ENCODE results near the gene PTPRT. TPM values are rescaled to one million over a fixed set of nuclear protein-coding genes. Genes with fewer than 3 reads are reported as not detected.

PTPRT gene
- total and polyA plus RNA-seq, 8 donors, result 0.23 to 1.8 (median 0.95) TPM

GRCh38 chr20:42988319-42988718 is 201.4 kb downstream of the PTPRT start:
- H3K4me3 ChIP-seq, result no peak overlapping the region
- WGBS, 2 donors, result 79 to 85% methylated on average over 5 of the region's 5 CpGs
- no peak for TF ChIP-seq CTCF (IDR thresholded peaks at IDR 0.05)
- H3K4me1 ChIP-seq, result no peaks in the 10 kb centered on the region
- H3K36me3 ChIP-seq, result no peaks in the 10 kb centered on the region
- H3K27me3 ChIP-seq, result no peaks in the 10 kb centered on the region
- FAIRE-seq, result no peak
- no peak overlapping the region for H3K27ac ChIP-seq
- intact Hi-C loops (cut with DNase I), result no loop called here
- no peak for DNase-seq
- ATAC-seq, result no peak
- H3K9me3 ChIP-seq, result no peaks in the 10 kb centered on the region

GRCh38 chr20:42987376-42988114 is 202.2 kb downstream of the PTPRT start:
- H3K27me3 ChIP-seq, result no peaks in the 10 kb centered on the region
- TF ChIP-seq CTCF (IDR thresholded peaks at IDR 0.05), result no peak
- no peak for DNase-seq
- intact Hi-C loops (cut with DNase I), result no loop called here
- H3K36me3 ChIP-seq, result no peaks in the 10 kb centered on the region
- H3K27ac ChIP-seq, result no peak overlapping the region
- WGBS, 2 donors, result 77 to 88% methylated on average over 10 of the region's 10 CpGs
- H3K4me1 ChIP-seq, result no peaks in the 10 kb centered on the region
- ATAC-seq, result no peak
- no peak for FAIRE-seq
- H3K9me3 ChIP-seq, result no peaks in the 10 kb centered on the region
- no peak overlapping the region for H3K4me3 ChIP-seq

GRCh38 chr20:42986143-42986773 is 203.4 kb downstream of the PTPRT start:
- WGBS, 2 donors, result 71 to 76% methylated on average over 9 of the region's 9 CpGs
- Histone ChIP-seq H3K36me3 (no peaks in the 10 kb centered on the region), H3K4me1 (peaks cover 0 to under 1% (median 0%) of the 10 kb centered on the region in 3 donors), H3K9me3 (no peaks in the 10 kb centered on the region), H3K4me3 (no peak overlapping the region), H3K27me3 (no peaks in the 10 kb centered on the region), H3K27ac (no peak overlapping the region)
- intact Hi-C loops (cut with DNase I), result no loop called here
- DNase-seq, result no peak
- no peak for TF ChIP-seq CTCF (IDR thresholded peaks at IDR 0.05)
- no peak for ATAC-seq
- FAIRE-seq, result no peak

GRCh38 chr20:42985628-42986027 is 204.1 kb downstream of the PTPRT start:
- DNase-seq (no peak), FAIRE-seq (no peak), ATAC-seq (no peak)
- H3K4me1 ChIP-seq, result peaks cover 0 to 3% (median 3%) of the 10 kb centered on the region in 3 donors
- H3K27me3 ChIP-seq, result no peaks in the 10 kb centered on the region
- no peak overlapping the region for H3K27ac ChIP-seq
- 80 to 92% methylated on average over 4 of the region's 4 CpGs for WGBS, 2 donors
- no peak overlapping the region for H3K4me3 ChIP-seq
- H3K9me3 ChIP-seq, result no peaks in the 10 kb centered on the region
- H3K36me3 ChIP-seq, result no peaks in the 10 kb centered on the region
- intact Hi-C loops (cut with DNase I), result no loop called here
- TF ChIP-seq CTCF (IDR thresholded peaks at IDR 0.05), result no peak

- ATAC-seq (no peak), FAIRE-seq (no peak), DNase-seq (no peak)
- H3K27me3 ChIP-seq, result no peaks in the 10 kb centered on the region
- no peak for TF ChIP-seq CTCF (IDR thresholded peaks at IDR 0.05)
- no peak overlapping the region for H3K4me3 ChIP-seq
- H3K36me3 ChIP-seq, result no peaks in the 10 kb centered on the region
- WGBS, 2 donors, result 82 to 83% methylated on average over 6 of the region's 6 CpGs
- peaks cover 0 to 4% (median 3%) of the 10 kb centered on the region in 3 donors for H3K4me1 ChIP-seq
- intact Hi-C loops (cut with DNase I), result no loop called here
- H3K9me3 ChIP-seq, result no peaks in the 10 kb centered on the region
- H3K27ac ChIP-seq, result no peak overlapping the region
These were observed 207.5 kb downstream of the PTPRT start for GRCh38 chr20:42982218-42982617.

All from pancreas (tissue), 10 donors.